Panc1 (cell line): ENCODE measurements around the gene DOK6. TPM values are rescaled to one million over a fixed set of nuclear protein-coding genes. Genes with fewer than 3 reads are reported as not detected.

Source experiments
- ATAC-seq: fragments of 200-7000 bp; cut with Tn5 transposase; 2 replicates; pipeline ENCODE4 v1.9.1; 2020; ENCODE audit warnings: mild to moderate bottlenecking, moderate library complexity
- BruUV-seq: library from RNA; stranded (reverse); fragments of 400-500 nt; replicated peaks from 2 replicates; lab custom pipeline; 2021; lab: Mats Ljungman, UMichigan
- CTCF ChIA-PET: fragments of 300-600 bp; sonication (Branson Sonifier 250); formaldehyde crosslinking; loops from one replicate; lab custom pipeline; 2022; ENCODE audit warnings: antibody characterized with exemption; lab: Charles Lee
- POLR2A ChIA-PET: fragments of 300-600 bp; sonication (Branson Sonifier 250); formaldehyde crosslinking; loops from one replicate; lab custom pipeline; 2022; ENCODE audit warnings: antibody characterized with exemption; lab: Charles Lee
- DNase-seq: peaks from one replicate; pipeline ENCODE4 v3.0.0-alpha.2; 2010; ENCODE audit warnings: low read depth, low spot score
- H3K27ac ChIP-seq: 2 replicates; pipeline ENCODE4 v1.5.1; 2011; ENCODE audit warnings: mild to moderate bottlenecking, low read length, inconsistent platforms
- H3K27me3 ChIP-seq: fragments of 200-500 bp; sonication (Bioruptor generic); 2 replicates; pipeline ENCODE4 v1.6.0; 2014; ENCODE audit warnings: low read length, inconsistent platforms; ENCODE audit not compliant: control insufficient read depth, insufficient read depth
- H3K36me3 ChIP-seq: fragments of 200-500 bp; sonication (Bioruptor generic); 2 replicates; pipeline ENCODE4 v1.5.1; 2014; ENCODE audit warnings: inconsistent platforms, mild to moderate bottlenecking, low read length, moderate library complexity; ENCODE audit not compliant: control insufficient read depth, insufficient read depth
- H3K4me1 ChIP-seq: 2 replicates; pipeline ENCODE4 v1.5.1; 2011; ENCODE audit warnings: inconsistent platforms, mild to moderate bottlenecking, low read length, moderate library complexity; ENCODE audit not compliant: control insufficient read depth, insufficient read depth
- H3K4me3 ChIP-seq, 2 experiments: 2 replicates each; pipeline ENCODE4 v1.5.1; 2011 to 2012; ENCODE audit warnings: low read depth in 2 of 2, low read length in 2 of 2, mild to moderate bottlenecking in 2 of 2, inconsistent platforms in 1 of 2, moderate library complexity in 1 of 2
- H3K9me3 ChIP-seq: fragments of 200-500 bp; sonication (Bioruptor generic); 2 replicates; pipeline ENCODE4 v1.5.1; 2014; ENCODE audit warnings: low read depth, mild to moderate bottlenecking, inconsistent platforms, low read length, moderate library complexity; ENCODE audit not compliant: control insufficient read depth, insufficient read depth
- POLR2AphosphoS5 ChIP-seq: IDR thresholded peaks from 2 replicates; pipeline ENCODE4 v1.6.1; 2012; ENCODE audit warnings: mild to moderate bottlenecking, low read depth, low read length, moderate library complexity
- SIN3A ChIP-seq: IDR thresholded peaks from 2 replicates; pipeline ENCODE4 v1.6.1; 2012; ENCODE audit warnings: low read depth, mild to moderate bottlenecking, low read length, moderate library complexity, borderline replicate concordance; ENCODE audit not compliant: insufficient read depth
- TCF7L2 ChIP-seq: IDR thresholded peaks from 2 replicates; pipeline ENCODE4 v1.6.1; 2011; ENCODE audit warnings: mild to moderate bottlenecking, low read depth, low read length, inconsistent platforms
- in situ Hi-C: cut with HindIII; loops from 2 replicates; pipeline ENCODE4 v1.10.0; 2016; ENCODE audit warnings: low sequenced_read_pairs, low pct_unique_long_range_greater_than_20kb
- intact Hi-C: fragments of 100-400 bp; cut with micrococcal nuclease; formaldehyde crosslinking; loops from one replicate; pipeline ENCODE4 v1.10.0; 2022; ENCODE audit not compliant: unreplicated experiment
- total RNA-seq: library from RNA; stranded (reverse); gene quantifications from one replicate; pipeline ENCODE4 v1.2.1, GENCODE V29; 2021; ENCODE audit not compliant: unreplicated experiment
- TF ChIP-seq, protein P1 (sequence below): fragments of 450-650 bp; IDR thresholded peaks from 2 replicates; pipeline ENCODE4 v1.5.1; 2017; ENCODE audit warnings: mild to moderate bottlenecking
- TF ChIP-seq, protein P2 (sequence below), 2 experiments: IDR thresholded peaks; 2 replicates each; pipeline ENCODE4 v1.6.1; 2011 to 2012; ENCODE audit warnings: low read depth in 2 of 2, control low read depth in 1 of 2, low read length in 1 of 2, mild to moderate bottlenecking in 1 of 2, moderate library complexity in 1 of 2; ENCODE audit not compliant: insufficient read depth in 1 of 2

Gene DOK6
- total RNA-seq, 1 experiment from 2014 or later = not detected

DNA sequence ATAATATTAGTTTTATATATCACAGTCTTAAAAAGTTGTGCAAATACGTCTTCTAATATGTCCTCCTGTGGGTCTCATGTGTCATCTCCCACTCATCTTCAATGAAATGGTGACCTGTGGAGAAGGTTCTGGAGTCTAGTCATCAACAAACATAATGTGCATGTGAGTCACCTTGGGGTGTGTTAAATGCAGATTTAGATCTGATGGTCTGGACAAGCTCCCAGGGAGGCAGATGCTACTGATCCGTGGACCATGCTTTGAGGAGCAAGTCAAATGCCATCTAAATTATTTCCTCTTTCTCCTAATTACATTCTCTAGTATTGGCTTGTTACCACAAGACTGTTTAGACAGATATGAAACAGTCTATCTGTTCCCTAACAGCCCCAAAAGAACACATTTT is 336.0 kb downstream of the DOK6 start:
- ATAC-seq = no peak
- Histone ChIP-seq H3K4me3 (no peak overlapping the region), H3K27me3 (no peaks in the 10 kb centered on the region), H3K27ac (no peak overlapping the region), H3K9me3 (no peaks in the 10 kb centered on the region), H3K36me3 (no peaks in the 10 kb centered on the region), H3K4me1 (no peaks in the 10 kb centered on the region)
- CTCF ChIA-PET = no interaction called here
- no peak for TF ChIP-seq TCF7L2
- TF ChIP-seq, protein P1, sequence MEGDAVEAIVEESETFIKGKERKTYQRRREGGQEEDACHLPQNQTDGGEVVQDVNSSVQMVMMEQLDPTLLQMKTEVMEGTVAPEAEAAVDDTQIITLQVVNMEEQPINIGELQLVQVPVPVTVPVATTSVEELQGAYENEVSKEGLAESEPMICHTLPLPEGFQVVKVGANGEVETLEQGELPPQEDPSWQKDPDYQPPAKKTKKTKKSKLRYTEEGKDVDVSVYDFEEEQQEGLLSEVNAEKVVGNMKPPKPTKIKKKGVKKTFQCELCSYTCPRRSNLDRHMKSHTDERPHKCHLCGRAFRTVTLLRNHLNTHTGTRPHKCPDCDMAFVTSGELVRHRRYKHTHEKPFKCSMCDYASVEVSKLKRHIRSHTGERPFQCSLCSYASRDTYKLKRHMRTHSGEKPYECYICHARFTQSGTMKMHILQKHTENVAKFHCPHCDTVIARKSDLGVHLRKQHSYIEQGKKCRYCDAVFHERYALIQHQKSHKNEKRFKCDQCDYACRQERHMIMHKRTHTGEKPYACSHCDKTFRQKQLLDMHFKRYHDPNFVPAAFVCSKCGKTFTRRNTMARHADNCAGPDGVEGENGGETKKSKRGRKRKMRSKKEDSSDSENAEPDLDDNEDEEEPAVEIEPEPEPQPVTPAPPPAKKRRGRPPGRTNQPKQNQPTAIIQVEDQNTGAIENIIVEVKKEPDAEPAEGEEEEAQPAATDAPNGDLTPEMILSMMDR = no peak
- no peak for TF ChIP-seq SIN3A
- TF ChIP-seq POLR2AphosphoS5 = no peak
- TF ChIP-seq, protein P2, sequence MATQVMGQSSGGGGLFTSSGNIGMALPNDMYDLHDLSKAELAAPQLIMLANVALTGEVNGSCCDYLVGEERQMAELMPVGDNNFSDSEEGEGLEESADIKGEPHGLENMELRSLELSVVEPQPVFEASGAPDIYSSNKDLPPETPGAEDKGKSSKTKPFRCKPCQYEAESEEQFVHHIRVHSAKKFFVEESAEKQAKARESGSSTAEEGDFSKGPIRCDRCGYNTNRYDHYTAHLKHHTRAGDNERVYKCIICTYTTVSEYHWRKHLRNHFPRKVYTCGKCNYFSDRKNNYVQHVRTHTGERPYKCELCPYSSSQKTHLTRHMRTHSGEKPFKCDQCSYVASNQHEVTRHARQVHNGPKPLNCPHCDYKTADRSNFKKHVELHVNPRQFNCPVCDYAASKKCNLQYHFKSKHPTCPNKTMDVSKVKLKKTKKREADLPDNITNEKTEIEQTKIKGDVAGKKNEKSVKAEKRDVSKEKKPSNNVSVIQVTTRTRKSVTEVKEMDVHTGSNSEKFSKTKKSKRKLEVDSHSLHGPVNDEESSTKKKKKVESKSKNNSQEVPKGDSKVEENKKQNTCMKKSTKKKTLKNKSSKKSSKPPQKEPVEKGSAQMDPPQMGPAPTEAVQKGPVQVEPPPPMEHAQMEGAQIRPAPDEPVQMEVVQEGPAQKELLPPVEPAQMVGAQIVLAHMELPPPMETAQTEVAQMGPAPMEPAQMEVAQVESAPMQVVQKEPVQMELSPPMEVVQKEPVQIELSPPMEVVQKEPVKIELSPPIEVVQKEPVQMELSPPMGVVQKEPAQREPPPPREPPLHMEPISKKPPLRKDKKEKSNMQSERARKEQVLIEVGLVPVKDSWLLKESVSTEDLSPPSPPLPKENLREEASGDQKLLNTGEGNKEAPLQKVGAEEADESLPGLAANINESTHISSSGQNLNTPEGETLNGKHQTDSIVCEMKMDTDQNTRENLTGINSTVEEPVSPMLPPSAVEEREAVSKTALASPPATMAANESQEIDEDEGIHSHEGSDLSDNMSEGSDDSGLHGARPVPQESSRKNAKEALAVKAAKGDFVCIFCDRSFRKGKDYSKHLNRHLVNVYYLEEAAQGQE (IDR thresholded peaks at IDR 0.05; ENCODE audit: insufficient read depth in 1 of 2, low read depth in 2 of 2, low read length in 1 of 2) = no peak
- no TSS peak for BruUV-seq
- in situ Hi-C loops (no loop called here), intact Hi-C loops (no loop called here)
- DNase-seq = no peak
- POLR2A ChIA-PET = no interaction called here

DNA sequence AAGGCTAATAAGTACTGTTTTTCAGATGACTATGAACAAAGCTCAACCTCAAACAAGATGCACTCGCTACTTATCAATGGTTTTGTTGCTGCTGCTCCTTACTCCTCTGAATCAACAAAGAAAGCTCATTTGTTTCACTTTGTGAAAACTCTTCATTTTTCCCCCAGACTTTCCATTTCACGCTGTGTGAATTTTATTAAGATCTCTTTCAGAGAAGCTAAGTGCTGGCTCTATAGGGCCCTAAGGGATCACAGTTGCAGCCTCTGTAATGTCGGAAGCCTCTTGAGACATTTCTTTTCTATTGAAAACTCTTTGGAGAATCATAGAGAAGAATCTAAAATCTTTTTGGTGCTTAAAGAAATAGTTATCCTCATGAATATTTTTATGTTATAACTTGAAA is 337.2 kb downstream of the DOK6 start:
- DNase-seq = no peak
- no peak overlapping the region for H3K27ac ChIP-seq
- H3K4me1 ChIP-seq = no peaks in the 10 kb centered on the region
- ChIA-PET CTCF (no interaction called here), POLR2A (no interaction called here)
- in situ Hi-C loops (no loop called here), intact Hi-C loops (no loop called here)
- H3K27me3 ChIP-seq = no peaks in the 10 kb centered on the region
- no peak for ATAC-seq
- H3K9me3 ChIP-seq = no peaks in the 10 kb centered on the region
- TF ChIP-seq, protein P1 = no peak
- TF ChIP-seq TCF7L2 = no peak
- no peak for TF ChIP-seq SIN3A
- TF ChIP-seq, protein P2 (IDR thresholded peaks at IDR 0.05; ENCODE audit: insufficient read depth in 1 of 2, low read depth in 2 of 2, low read length in 1 of 2) = no peak
- no peak for TF ChIP-seq POLR2AphosphoS5
- no peaks in the 10 kb centered on the region for H3K36me3 ChIP-seq
- H3K4me3 ChIP-seq = no peak overlapping the region
- BruUV-seq = no TSS peak
